H1 (cell line): ENCODE measurements around the gene KCNJ5. TPM values are rescaled to one million over a fixed set of nuclear protein-coding genes. Genes with fewer than 3 reads are reported as not detected.

Source experiments
- CHD7 ChIP-seq: fragments of 300-600 bp; sonication (generic); IDR thresholded peaks from 2 replicates; pipeline ENCODE4 v1.7.1; 2012; ENCODE audit warnings: low read length, moderate library complexity, mild to moderate bottlenecking, inconsistent platforms; ENCODE audit not compliant: insufficient replicate concordance
- NRF1 ChIP-seq: IDR thresholded peaks from 2 replicates; pipeline ENCODE4 v1.6.1; 2011; ENCODE audit warnings: mild to moderate bottlenecking, low read depth, low read length, improper control_type of control experiment
- SIRT6 ChIP-seq: IDR thresholded peaks from one replicate; pipeline ENCODE4 v1.7.1; 2012; ENCODE audit warnings: low read length, inconsistent platforms
- TCF12 ChIP-seq: IDR thresholded peaks from 2 replicates; pipeline ENCODE4 v1.6.1; 2011; ENCODE audit warnings: low read depth, mild to moderate bottlenecking, low read length
- polyA plus RNA-seq, 7 experiments: library from polyadenylated mRNA; depleted of rRNA in 3 of 7; stranded (reverse) in 5 of 7; unstranded in 2 of 7; fragments of >200 nt in 5 of 7; fragments of 200-250 nt in 2 of 7; gene quantifications; 1 replicate in 5 of 7; 2 replicates in 1 of 7; 4 replicates in 1 of 7; pipeline versions ENCODE4 v1.2.1 to v1.2.3, GENCODE V29; 2011 to 2013; ENCODE audit warnings: missing spikeins in 2 of 7, mixed read lengths in 2 of 7
- total RNA-seq: library from RNA; stranded (reverse); fragmentation: NEBNext Ultra II Directional; extraction: Animal tissue kit (Norgen Biotek cat#: 25700); gene quantifications from 2 replicates; pipeline ENCODE4 v1.2.1, GENCODE V29; 2021

The KCNJ5 gene
- total and polyA plus RNA-seq, 2 of the 8 experiments (the other 6 are each of a cell fraction or from before 2014, with no cell fraction given), result 0.05 TPM; not detected in 1

- TF ChIP-seq CHD7 (no peak), TCF12 (no peak), SIRT6 (no peak), NRF1 (no peak)
These were observed 73.3 kb downstream of the KCNJ5 start (continued) for GRCh38 chr11:128964463-128964930.
